ENCODE data around the gene STK32B.

Gene STK32B

GRCh38 chr4:5126857-5127256, 75.6 kb downstream of the STK32B start:
- TF ChIP-seq TAF1 (IDR thresholded peaks at IDR 0.05; ENCODE audit: low read depth) (no peak), RAD21 (IDR thresholded peaks at IDR 0.05; ENCODE audit: low read depth) (no peak)

- TF ChIP-seq TCF12 (IDR thresholded peaks at IDR 0.05; ENCODE audit: low read depth): no peak
- no peak for TF ChIP-seq RAD21 (IDR thresholded peaks at IDR 0.05; ENCODE audit: low read depth)
- TF ChIP-seq NFIC (IDR thresholded peaks at IDR 0.05): no peak
- TF ChIP-seq CEBPB (IDR thresholded peaks at IDR 0.05): no peak
These were observed 76.3 kb downstream of the STK32B start for GRCh38 chr4:5127556-5127955.

- TF ChIP-seq TAF1 (IDR thresholded peaks at IDR 0.05; ENCODE audit: low read depth) (no peak), MAX (IDR thresholded peaks at IDR 0.05) (no peak), CEBPB (IDR thresholded peaks at IDR 0.05) (no peak), REST (IDR thresholded peaks at IDR 0.05; ENCODE audit: low read depth) (no peak), CREB1 (IDR thresholded peaks at IDR 0.05; ENCODE audit: low read depth) (no peak), NFIC (IDR thresholded peaks at IDR 0.05) (no peak), USF1 (IDR thresholded peaks at IDR 0.05) (no peak), TEAD4 (IDR thresholded peaks at IDR 0.05) (no peak), FOXM1 (IDR thresholded peaks at IDR 0.05; ENCODE audit: borderline replicate concordance, low read depth) (no peak), RAD21 (IDR thresholded peaks at IDR 0.05; ENCODE audit: low read depth) (no peak), EP300 (IDR thresholded peaks at IDR 0.05; ENCODE audit: borderline replicate concordance) (no peak)
These were observed 77.3 kb downstream of the STK32B start for GRCh38 chr4:5128569-5128968.

GRCh38 chr4:5133201-5133600, 81.9 kb downstream of the STK32B start:
- TF ChIP-seq EP300 (IDR thresholded peaks at IDR 0.05; ENCODE audit: borderline replicate concordance) (no peak), ZBTB7A (IDR thresholded peaks at IDR 0.05; ENCODE audit: low read depth) (no peak), CEBPB (IDR thresholded peaks at IDR 0.05) (no peak), TCF12 (IDR thresholded peaks at IDR 0.05; ENCODE audit: low read depth) (no peak), TAF1 (IDR thresholded peaks at IDR 0.05; ENCODE audit: low read depth) (no peak), USF1 (IDR thresholded peaks at IDR 0.05) (no peak), CREB1 (IDR thresholded peaks at IDR 0.05; ENCODE audit: low read depth) (no peak), EGR1 (IDR thresholded peaks at IDR 0.05) (no peak), TEAD4 (IDR thresholded peaks at IDR 0.05) (no peak), MAX (IDR thresholded peaks at IDR 0.05) (no peak), FOXM1 (IDR thresholded peaks at IDR 0.05; ENCODE audit: borderline replicate concordance, low read depth) (no peak), YY1 (IDR thresholded peaks at IDR 0.05; ENCODE audit: low read depth) (no peak), NFIC (IDR thresholded peaks at IDR 0.05) (no peak)

GRCh38 chr4:5133933-5134594, 82.8 kb downstream of the STK32B start:
- TF ChIP-seq NFIC (IDR thresholded peaks at IDR 0.05) (no peak), EP300 (IDR thresholded peaks at IDR 0.05; ENCODE audit: borderline replicate concordance) (no peak), EGR1 (IDR thresholded peaks at IDR 0.05) (no peak), USF1 (IDR thresholded peaks at IDR 0.05) (no peak), FOXM1 (IDR thresholded peaks at IDR 0.05; ENCODE audit: borderline replicate concordance, low read depth) (no peak), MAX (IDR thresholded peaks at IDR 0.05) (no peak), TEAD4 (IDR thresholded peaks at IDR 0.05) (no peak), CEBPB (IDR thresholded peaks at IDR 0.05) (no peak), TCF12 (IDR thresholded peaks at IDR 0.05; ENCODE audit: low read depth) (no peak), RAD21 (IDR thresholded peaks at IDR 0.05; ENCODE audit: low read depth) (no peak), TAF1 (IDR thresholded peaks at IDR 0.05; ENCODE audit: low read depth) (no peak), YY1 (IDR thresholded peaks at IDR 0.05; ENCODE audit: low read depth) (no peak), REST (IDR thresholded peaks at IDR 0.05; ENCODE audit: low read depth) (no peak), ZBTB7A (IDR thresholded peaks at IDR 0.05; ENCODE audit: low read depth) (no peak), CREB1 (IDR thresholded peaks at IDR 0.05; ENCODE audit: low read depth) (no peak)

All from Ishikawa (cell line).